SH-SY5Y (cell line): ENCODE results near the gene IRF2BP2.
A peak's percentile ranks its signal among the peaks of the same experiment; 100 is the strongest.

Experiments used
- GATA2 ChIP-seq: IDR thresholded peaks from 2 replicates; pipeline ENCODE4 v1.6.1; 2011; ENCODE audit warnings: mild to moderate bottlenecking, low read depth, low read length
- GATA3 ChIP-seq: IDR thresholded peaks from 2 replicates; pipeline ENCODE4 v1.6.1; 2011; ENCODE audit warnings: low read depth, mild to moderate bottlenecking, low read length, moderate library complexity

IRF2BP2 gene

DNA sequence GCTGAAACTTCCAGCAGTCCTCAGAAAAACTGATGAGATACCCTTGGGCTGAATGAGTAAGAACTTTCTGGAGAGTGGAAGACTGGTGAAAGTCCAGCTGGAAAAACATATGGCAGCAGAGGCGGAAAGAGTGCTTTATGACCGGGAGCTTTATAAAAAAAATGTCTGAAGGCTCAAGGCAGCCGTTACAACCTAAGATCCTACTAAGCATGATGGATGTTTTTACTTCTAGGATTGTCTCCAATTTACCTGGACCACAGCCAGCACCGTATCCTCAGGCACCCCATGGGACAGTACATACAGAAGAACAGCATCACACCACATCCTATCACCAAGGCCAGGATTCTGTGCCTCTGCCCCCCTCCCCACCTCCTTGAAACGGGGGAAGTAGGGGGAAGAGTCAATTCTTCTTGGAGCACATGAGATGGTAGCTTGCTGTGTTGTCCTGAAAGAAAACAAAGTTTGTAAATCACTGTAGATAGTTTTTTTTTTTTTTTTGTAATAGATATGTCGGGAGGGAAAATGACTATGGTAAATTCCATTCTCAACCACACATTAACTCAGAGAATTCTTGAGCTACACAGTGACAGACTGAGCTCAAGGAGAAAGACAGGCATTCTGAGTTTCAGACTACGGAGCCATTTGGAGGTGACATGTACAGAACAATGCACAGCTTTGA, 11.8 kb upstream of the IRF2BP2 start:
- no peak for TF ChIP-seq GATA2
- TF ChIP-seq GATA3 = no peak

DNA sequence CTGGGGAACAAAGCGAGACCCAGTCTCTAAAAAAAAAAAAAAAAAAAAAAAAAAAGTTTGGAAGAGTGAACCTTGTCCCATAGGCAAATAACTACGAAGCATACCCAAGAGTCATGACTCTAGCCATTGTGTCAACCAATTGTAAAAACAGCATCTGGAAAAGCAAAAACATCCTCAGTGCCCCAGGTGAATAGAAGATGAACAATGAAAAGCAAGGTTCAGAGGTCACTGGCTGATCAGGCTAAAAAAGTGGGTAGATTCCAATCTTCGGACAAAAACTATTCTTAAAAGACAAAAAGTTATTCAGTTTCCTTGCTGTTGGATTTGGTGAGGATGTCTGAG, 11.1 kb upstream of the IRF2BP2 start:
- TF ChIP-seq GATA2 (no peak), GATA3 (no peak)

DNA sequence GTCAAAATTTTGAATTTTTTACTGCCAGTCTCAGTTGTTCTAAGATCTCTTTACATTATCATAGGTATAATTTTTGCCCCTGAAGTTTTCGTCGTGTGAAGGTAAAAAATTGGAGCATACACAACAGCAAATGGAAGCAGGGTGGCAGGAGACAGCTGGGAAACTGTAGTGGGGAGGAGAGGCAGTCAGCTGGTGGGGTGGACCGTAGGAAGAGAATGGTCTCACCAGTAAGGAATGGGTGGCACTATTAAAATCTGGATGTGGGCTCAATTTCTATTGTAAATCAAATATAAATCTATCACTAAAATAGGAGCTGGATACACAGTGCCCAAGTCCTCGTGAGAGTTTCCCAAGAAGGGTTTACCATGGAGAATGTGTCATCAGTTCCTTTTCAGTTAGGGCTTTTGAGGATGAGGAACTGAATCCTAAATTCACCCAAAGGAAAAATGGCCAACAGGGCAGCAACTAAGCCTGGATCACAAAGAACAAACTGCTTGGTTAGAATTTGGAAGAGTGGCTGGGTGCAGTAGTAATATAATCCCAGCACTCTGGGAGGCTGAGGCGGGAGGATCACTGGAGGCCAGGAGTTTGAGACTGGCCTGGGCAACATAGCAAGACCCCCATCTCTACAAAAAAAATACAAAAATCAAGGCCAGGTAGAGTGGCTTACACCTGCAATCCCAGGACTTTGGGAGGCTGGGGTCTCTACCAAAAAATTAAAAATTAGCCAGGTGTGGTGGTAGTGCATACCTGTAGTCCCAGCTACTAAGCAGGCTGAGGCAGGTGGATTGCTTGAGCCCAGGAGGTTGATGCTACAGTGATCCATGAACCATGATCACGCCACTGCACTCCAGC, 10.5 kb upstream of the IRF2BP2 start:
- no peak for TF ChIP-seq GATA3
- no peak for TF ChIP-seq GATA2

DNA sequence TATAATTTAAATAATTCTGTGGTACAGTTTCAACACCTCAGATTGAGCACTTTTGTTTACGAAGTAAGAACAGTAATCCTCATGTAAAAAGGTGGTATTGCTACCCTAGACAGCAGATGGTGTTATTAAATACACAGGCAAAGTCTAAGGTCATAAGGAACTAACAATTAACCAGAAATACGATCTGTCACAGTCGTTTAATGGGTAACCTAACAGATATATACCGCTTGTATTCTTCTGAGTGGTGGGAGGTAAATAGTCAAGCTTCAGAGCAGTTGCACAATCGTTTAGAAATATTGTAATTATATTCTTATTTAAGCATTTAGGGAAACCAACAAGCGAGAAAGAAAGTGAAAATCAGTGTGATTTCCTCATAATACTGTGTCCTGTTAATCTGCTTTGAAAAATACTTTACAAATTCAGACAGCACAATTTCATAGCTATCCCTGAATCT, 9.8 kb upstream of the IRF2BP2 start:
- TF ChIP-seq GATA3 = no peak

DNA sequence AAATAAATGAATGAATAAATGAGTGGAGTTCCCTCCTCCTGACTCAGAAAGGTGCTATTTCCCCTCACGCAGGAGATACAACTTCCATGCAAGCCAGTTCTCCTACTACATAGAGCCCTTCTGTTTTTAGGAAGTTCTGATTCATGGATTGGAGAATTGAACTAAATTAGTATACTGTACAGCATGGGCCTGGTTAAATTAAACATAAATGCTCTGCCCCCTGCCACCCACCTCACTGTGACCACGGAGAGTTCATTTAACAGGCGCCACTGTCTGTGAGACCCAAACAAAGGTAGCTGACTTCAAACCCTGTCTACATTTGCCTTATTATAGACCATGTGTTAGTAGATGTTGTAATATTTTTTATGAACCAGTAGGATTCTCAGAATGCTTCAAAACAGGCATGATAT, 9.1 kb upstream of the IRF2BP2 start:
- TF ChIP-seq GATA2 = no peak
- no peak for TF ChIP-seq GATA3

DNA sequence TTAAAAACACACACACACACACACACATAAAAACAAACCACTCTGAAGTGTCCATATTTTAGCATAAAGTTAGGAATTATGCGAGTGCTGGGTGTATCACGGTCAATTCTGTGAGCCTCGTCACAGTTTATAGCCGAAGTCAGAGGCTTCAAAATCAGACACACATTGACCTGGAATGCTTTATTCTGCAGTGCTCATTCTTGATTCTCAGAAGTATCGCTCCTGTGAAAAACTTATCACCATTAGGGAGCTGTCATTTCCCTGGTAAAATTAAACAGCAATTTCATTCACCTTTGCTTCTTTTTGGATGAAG, 8.7 kb upstream of the IRF2BP2 start:
- no peak for TF ChIP-seq GATA2
- TF ChIP-seq GATA3 = no peak

DNA sequence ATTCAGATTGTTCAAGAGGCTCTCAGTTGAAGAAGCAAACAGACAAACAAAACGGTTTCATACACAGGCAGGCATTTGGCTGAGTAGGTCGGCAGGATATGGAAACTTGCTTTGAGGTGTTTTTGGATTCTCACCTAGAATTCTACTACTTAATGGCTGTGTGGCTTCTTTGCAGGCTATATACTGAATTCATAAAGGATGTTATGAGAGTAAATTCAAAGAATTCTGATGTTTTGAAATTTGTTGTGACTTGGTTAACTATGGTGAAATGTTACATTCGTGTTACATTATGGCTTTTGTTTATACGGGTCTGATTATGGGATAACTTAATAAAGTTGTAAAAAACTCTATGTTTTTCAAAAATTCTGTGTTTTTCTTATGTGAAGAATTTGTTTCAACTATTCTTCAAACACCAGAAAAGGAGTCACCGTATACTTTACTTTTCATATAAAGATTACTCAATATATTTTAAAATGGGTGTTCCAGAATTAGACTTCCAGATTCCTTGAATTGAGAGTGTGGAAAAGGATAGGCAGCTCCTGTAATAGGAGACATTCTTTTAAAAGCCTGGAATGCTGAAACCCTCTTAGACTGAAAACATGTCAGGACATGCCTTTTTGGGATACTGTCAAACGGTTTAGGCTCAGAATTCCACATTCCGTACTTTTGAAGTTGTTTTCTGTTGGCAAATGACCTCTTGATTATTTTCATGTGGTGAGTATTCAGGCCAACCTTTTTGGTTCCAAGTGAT, 8.2 kb upstream of the IRF2BP2 start:
- no peak for TF ChIP-seq GATA3

DNA sequence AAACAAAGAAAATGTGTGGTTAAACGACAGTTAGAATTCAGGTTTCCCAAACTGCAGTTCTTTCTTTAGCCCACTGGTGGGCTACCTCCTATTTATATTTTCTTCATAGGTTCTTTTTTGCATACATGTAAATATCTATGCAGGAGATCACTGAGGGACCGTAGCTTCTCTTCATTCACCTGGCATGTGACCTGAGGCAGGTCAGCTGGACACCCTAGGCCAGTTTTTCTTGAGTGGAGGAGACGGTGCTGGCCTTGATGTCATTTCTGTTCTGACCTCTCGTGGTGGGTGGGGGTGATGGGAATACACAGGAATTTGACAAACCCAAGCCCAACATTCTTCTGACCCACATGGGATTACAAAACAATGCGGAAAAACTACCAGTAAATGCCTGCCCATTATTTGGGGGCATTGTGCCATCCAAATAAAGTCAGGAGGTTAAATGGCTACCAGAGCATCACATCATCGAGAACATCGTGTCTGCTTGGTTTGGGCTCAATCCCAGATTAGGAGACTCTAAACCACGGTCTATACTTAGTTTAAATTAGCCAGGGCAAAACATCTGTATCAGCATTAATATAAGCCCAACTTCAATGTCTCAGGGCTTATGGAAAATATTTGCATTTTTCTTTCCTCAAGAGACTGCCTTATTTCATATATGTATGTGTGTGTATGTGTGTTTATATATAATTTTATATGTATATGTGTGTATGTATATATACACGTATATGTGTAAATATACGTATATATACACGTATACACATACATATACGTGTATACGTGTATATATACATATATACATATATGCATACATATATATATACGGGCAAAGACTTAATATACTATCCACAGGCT, 7.4 kb upstream of the IRF2BP2 start:
- TF ChIP-seq GATA2 = no peak
- TF ChIP-seq GATA3 = no peak

DNA sequence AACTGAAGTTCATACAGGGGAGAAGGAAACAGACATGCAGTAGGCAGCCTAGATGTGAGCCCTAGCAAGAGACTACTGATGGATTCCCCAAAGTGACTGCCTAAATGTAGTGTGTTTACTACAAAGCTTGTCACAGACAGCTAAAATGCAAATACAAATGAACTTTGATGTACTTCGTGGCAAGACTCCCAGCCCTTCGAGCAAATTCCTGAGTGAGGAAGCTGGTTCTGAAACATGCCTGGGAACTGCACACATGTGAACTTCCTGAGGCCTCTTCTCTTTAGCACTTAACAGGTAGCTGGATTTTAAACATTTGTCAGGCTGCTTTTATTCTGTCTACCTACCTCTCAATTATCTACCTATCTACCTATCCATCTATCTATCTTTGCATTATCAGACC, 6.7 kb upstream of the IRF2BP2 start:
- TF ChIP-seq GATA3 (no peak), GATA2 (no peak)

DNA sequence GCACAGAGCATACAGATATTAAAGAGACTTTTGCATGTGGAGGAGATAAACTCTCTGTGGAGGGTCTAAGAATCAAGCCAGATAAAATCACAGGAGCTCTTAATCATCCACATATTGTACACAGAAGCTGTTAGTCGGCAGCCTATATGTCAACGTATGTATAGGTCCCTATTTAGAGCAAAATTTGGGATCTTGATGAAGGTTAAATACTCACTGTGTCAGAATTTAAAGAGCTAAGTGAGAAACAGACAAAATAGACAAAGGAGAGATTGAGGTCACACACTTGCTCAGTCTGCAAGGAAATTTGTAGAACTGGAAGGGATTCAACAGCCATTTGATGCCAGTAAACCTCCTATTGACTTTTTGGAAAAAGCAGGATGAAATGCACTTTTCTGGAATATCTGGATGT, 4.1 kb upstream of the IRF2BP2 start:
- TF ChIP-seq GATA3 = peak; percentile 90
- peak; percentile 76; the same call in 1 of the 2 replicates for TF ChIP-seq GATA2

DNA sequence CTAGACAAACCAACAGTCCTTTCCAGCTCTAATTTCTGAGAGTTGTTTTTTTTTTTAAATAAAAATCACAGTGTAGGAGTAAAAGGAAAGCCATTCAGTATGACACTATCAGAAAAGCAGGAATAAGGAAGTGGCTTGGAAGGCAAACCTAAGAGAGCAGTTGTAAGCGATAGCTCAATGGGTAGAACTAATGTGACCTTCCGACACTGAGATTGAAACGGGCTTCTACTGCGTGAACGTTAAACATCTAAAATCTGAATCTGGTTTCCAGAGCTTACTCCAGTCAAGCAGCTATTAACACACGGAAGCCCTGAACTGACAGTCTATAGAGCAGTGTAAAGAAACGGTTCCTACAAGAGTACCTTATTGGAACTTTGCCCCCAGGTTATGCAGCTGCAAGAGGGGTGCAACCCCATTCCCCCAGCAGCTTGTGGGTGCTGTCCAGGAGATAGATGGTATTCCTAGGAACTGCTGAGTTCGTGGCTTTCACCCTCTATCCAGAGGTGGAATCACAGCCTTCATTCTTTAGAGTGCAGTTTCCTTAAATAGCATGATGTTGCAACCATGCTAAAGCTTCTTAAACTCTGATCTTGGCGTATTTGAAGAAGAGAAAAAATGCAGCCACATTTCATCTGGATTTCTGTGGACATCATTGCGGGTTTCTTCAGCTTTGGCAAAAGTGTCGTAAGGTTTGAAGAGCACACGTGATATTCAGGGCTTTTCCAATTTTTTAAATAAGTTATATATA, 3.3 kb upstream of the IRF2BP2 start:
- TF ChIP-seq GATA3 (no peak), GATA2 (no peak)

DNA sequence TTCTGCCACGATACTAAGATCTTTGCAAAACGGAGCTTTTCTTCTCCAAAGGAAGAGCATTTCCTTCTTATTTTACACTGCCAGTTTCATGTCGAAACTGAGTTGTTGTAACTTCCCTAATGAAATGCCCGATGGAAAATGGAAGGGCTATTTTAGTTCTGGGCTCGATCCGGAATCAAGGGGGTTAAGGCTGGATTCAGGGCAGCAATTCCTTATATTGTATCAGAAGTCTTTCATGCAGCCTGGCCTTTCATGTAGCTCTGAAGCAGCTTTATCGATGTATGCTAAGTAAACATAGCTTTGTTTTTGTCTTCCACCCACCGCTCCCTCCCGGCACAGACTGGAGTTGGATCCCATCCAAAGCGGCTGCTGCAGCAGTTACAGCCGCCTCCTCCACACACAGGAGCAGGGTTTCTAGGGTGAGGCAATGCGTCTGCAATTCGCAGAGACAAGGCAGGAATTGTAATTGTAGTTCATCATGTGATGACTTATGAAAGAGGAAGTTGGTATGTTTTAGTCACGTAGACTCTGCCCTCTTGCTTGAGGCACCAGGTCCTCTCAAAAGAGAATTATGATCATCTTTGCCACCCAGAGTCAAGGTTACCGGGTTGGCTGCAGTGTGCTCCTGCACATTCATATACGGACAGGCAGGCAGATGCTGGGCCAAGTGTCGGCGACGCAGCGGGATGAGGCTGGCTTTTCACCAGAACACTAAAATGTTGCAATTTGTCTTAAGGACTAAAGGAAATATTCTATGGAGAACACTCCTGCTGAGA, 2.6 kb upstream of the IRF2BP2 start:
- TF ChIP-seq GATA2 (0 out of 2 replicates have a peak, but pooled peaks have one; percentile 36), GATA3 (no peak)
